NT2/D1 (cell line): ENCODE data around the gene CIAO1.

Source experiments
- SUZ12 ChIP-seq: IDR thresholded peaks from 2 replicates; pipeline ENCODE4 v1.6.1; 2011; ENCODE audit not compliant: insufficient read length, insufficient read depth; ENCODE audit errors: extremely low read depth
- YY1 ChIP-seq: IDR thresholded peaks from 2 replicates; pipeline ENCODE4 v1.6.1; 2011; ENCODE audit not compliant: insufficient read length, insufficient read depth

DNA sequence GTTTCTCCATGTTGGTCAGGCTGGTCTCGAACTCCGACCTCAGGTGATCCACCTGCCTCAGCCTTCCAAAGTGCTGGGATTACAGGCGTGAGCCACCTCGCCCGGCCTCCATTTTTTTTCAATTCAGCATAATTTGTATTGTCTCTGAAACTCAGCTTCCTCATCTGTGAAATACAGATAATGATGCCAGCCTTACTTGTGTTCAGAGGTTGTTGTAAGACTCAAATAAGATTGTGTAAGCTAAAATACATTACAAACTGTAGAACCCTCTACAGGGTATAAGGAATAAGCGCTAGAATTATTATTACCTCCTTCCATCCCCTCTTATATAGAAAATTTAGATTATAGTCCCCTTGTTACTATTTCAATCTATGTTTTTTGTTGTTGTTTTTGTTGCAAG, 32.6 kb upstream of the CIAO1 start:
- TF ChIP-seq YY1, result no peak
- no peak for TF ChIP-seq SUZ12
